Hepatic stellate cell (primary cell): Measurements from ENCODE around the gene CHMP4A.
"Not testable (repeated sequence)": the region's sequence is repeated elsewhere in the genome, so short reads cannot be mapped to it uniquely, and the experiment has no call there.

Source experiments
- DNase-seq: peaks from one replicate; pipeline ENCODE4 v3.0.0; 2011; ENCODE audit warnings: low spot score

Gene CHMP4A

GRCh38 chr14:24246765-24247212 is 33.5 kb upstream of the CHMP4A start:
- no peak for DNase-seq

GRCh38 chr14:24245350-24245749 is 32.1 kb upstream of the CHMP4A start:
- not testable (repeated sequence) for DNase-seq

- DNase-seq, result no peak
These were observed 30.1 kb upstream of the CHMP4A start for GRCh38 chr14:24243336-24243836.

- DNase-seq, result peak; percentile 97
These were observed 28.6 kb upstream of the CHMP4A start for GRCh38 chr14:24241829-24242443.

GRCh38 chr14:24240110-24240918 is 27.0 kb upstream of the CHMP4A start:
- DNase-seq, result no peak

- no peak for DNase-seq
These were observed 25.3 kb upstream of the CHMP4A start for GRCh38 chr14:24238527-24239037.

- DNase-seq, result no peak
These were observed 24.8 kb upstream of the CHMP4A start for GRCh38 chr14:24238123-24238522.

GRCh38 chr14:24237463-24237955 is 24.2 kb upstream of the CHMP4A start:
- DNase-seq, result no peak

- no peak for DNase-seq
These were observed 23.6 kb upstream of the CHMP4A start for GRCh38 chr14:24236689-24237462.

GRCh38 chr14:24235804-24236688 is 22.8 kb upstream of the CHMP4A start:
- DNase-seq, result no peak

- no peak for DNase-seq
These were observed 21.1 kb upstream of the CHMP4A start for GRCh38 chr14:24234095-24235005.

- DNase-seq, result no peak
These were observed 20.2 kb upstream of the CHMP4A start for GRCh38 chr14:24233538-24233866.

GRCh38 chr14:24232645-24233537 is 19.6 kb upstream of the CHMP4A start, which contains the start of gene GMPR2:
Gene GMPR2, plus strand, starts transcription at chr14:24232929. Its CDS starts 325 bp downstream, at chr14:24233254.
- peak; percentile 44 for DNase-seq

- peak; percentile 89 for DNase-seq
These were observed 18.9 kb upstream of the CHMP4A start, which contains the start of gene NEDD8 for GRCh38 chr14:24232121-24232644. Gene NEDD8, minus strand, starts transcription at chr14:24232367. Its CDS starts 100 bp downstream, at chr14:24232267.

GRCh38 chr14:24231263-24232120 is 18.2 kb upstream of the CHMP4A start:
- no peak for DNase-seq

GRCh38 chr14:24228902-24229301 is 15.6 kb upstream of the CHMP4A start:
- no peak for DNase-seq

- DNase-seq, result no peak
These were observed 13.2 kb upstream of the CHMP4A start for GRCh38 chr14:24226473-24226872.
